ENCODE measurements around the gene PPIE.

The PPIE gene

DNA sequence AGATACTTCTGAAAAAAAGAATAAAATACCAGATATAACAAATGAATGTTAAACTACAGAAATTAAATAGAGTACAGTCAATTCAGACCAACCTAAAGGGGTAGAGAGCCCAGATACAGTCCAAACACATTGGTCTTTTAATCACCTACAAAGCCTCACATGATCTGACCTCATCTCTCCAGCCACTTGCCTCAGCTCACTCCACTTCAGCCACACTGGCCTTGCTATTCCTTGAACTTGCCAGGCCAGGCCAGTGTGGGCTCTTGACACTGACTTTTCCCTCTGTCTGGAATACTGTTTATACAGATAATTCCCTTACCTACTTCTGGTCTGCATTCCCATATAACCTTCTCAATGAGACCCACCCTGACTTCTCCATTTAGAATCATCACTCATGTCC is 17.0 kb upstream of the PPIE start:
- no peak for DNase-seq

DNA sequence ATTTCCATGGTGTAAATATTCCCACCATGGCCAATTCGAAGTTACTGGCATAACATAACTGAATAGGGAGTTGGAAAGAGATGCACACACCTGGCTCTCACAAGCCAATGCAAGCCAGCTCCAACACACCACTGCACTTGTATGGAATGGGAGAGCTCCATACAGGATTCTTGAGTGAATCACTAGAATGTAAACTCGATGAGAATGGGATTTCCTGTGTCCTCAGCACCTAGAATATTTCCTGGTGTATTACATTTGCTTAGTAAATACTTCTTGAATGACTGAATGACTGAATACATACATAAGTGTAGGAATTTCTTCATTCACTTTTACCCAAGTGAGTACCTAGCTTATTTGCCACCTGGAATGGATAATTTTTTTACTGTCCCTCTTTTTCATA is 16.2 kb upstream of the PPIE start:
- DNase-seq, result no peak

DNA sequence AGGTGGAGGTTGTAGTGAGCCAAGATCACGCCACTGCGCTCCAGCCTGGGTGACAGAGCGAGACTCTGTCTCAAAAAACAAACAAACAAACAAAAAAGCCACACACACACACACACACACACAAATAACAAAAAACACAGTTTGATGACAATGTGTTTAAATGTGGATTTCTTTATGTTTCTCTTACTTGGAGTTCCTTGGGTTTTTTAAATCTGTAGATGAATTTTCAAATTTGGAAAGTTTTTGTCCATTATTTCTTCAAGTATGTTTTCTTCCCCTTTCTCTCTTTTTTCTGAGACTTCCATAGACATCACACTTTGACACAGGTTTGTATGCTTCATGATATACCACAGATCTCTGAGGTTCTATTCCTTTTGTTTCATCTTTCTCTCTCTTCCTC is 12.1 kb upstream of the PPIE start:
- no peak for DNase-seq

DNA sequence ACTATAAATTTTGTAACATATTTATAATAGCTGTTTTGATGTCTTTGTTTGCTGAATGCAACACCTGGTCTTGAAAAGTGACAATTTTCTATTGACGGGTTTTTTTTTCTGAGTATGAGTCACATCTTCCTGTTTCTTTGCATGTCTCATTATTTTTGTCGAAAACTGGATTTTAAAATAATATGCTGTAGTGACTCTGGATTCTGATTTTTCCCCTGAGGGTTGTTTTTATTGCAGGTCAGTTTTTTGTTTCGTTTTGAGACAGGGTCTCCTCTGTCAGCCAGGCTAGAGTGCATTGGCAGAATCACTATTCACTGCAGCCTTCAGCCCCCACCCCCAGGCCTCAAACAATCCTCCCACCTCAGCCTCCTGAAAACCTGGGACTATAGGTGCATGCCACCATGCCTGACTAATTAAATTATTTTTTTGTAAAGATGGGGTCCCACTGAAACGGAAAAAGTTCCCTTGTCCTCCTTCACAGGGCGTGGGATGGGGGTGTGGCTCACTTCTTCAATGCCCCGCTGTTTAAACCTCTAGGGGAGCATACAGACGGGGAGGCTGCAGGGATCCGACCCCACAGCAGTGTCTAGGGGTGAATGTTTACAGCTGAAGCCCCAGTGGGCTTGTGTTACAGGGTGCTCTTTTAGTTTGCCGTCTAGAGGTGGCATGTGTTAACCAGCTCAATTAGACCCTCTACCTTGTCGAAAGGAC is 11.3 kb upstream of the PPIE start:
- DNase-seq, result no peak

DNA sequence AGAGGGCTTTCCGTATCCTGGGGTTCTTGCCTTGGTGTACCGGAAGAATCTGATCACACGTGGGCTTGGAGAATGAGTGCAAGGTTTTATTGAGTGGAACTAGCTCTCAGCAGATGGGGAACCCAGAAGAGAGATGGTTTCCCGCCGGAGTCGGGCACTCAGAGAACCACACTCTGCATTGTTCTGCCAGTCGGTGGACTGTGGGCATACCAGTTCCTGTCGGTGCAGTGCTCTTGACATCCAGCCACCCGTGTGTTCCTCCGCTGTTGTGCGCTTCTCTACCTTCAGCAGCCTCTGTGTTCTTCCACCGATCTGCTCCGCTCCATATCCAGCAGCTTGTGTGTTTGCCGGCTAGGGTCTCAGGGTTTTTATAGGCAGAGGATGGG is 10.8 kb upstream of the PPIE start:
- DNase-seq, result no peak

DNA sequence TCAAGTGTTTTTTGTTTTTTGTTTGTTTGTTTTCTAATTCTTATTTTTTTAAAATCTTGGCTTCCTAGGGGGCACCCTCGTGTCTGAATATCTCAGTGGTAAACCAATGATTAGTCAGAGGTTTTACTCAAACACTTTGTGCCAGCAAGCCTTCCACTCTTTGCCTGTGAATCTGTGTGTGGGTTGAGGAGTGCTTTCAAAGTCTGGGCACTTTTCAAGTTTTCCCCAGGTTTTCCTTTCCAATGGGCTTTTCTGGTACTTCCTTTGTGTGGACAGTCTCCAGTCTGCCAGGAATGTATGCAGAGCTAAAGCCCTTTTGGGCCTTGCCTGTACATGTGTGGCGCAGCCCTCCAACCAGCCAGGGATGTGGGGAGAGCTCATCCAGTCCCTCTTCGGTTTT is 9.7 kb upstream of the PPIE start:
- no peak for DNase-seq

DNA sequence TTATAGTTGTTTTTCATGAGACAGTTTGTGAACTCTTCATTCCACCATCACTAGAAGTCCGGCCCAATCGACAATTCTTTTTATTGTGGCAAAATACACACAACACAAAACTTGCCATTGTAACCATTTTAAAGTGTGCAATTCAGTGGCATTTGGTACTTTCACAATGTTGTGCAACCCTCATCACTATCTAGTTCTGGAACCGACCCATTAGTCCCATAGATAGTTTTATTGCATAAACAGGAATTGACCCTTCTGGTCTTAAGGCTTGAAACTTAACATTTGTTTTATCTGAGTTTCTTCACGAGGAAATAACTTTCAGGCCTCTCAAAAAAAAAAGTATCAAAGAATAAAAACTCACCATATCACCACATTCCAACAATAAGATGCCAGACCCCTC is 8.8 kb upstream of the PPIE start:
- no peak for DNase-seq

DNA sequence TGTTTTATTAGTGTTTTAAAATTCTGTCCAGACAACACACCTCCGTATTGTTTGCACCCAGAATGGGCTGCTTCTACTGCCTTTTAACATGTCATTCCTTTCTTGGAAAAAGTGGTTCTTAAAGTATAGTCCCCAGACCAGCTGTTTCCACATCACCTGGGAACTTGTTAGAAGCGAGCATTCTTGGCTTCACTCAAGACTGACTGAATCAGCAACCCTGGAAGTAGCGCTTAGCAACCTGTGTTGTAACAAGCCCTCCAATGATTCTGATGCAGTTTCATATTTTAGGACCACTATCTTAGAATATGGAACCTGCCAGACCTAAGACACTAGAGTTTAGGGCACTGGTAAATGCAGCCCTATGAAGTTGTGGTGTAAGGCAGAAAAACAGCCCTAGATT is 6.0 kb upstream of the PPIE start:
- no peak for DNase-seq

DNA sequence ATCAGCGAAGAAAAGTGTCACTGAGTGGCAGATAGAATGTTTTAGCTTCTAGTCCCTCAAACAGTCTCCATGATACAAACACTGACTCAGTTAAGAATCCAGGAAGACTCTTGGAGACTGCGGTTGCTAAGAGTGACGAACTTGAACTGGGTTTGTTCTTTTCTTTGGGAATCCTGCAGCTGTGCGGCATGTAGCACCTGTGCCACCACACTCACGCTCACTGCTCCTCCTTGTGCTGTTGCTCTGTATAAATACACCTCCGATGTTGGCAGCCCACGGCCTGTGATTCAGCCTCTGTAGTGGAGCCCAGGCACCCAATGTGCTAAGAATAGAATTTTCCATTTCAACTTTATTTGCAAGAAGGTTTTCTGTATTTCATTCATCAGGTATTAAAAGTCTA is 5.5 kb upstream of the PPIE start:
- DNase-seq, result no peak

DNA sequence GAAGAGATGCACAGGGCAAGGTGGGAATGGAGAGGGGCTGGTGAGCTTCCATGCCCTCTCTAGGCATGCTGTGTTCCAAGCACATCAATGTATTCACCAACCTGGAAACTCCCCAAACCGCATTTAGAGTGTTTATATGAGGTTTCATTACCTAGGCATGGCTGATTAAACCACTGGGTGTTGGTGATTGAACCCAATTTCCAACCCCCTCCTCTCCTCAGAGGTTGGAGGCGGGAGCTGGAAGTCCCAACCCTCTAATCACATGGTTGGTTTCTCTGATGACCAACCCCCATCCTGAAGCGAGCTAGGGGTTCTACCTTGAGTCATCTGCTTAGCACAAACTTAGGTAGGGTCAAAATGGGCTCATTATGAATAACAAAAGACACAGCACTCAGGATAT is 3.0 kb upstream of the PPIE start:
- DNase-seq, result no peak

DNA sequence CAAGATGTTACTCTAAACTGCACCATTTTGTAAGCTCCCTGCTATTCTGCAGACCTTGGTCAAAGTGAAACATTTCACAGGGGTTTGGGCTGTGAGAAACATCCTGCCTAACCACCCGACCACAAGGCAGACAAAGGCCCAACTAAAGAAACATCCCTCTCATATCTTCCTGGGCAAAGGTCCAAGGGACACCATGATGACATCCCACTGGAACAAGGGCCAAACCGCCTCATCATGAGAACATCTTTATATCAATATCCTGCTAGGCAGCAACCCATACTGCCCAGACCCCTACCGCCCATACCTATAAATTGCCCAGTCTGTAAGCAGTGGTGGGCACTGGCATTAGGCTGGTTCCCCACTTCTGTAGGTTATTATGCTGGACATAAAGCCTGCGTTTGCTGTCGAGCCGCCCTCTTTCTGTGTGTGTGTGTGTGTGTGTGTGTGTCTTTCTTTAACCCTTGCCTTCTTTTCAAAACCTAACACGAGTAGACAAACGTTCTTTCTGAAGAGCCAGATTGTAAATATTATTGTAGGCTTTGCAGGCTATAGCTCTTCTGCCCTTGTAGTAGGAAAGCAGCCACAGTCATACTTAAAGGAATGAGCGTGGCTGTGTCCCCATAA is 1.0 kb upstream of the PPIE start:
- DNase-seq, result no peak

DNA sequence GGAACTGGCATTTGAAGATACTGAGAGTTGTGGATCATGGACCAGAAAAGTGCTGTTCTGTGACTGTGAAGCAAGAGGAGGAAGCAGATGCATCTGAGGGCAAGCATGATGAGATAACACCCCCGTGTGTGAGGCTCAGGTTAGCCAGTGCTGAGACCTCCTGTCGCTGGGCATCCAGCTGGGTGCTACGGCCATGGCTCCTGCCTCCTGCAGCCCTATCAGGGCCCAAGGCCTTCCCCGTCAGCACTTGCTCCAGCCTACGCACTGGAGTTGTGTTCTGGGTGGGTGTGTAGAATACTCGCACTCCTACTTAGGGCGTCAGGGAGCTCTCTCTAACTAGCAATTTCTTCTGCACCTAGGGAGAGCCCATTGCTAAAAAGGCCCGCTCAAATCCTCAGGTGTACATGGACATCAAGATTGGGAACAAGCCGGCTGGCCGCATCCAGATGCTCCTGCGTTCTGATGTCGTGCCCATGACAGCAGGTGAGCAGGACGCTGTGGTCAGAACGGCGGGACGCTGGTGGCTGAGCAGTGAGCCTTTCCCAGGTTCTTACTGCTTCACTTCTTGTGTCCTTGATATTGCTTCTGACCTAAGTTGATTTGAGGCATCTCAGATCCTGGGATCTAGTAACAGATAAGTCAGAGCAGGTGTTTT is 6.5 kb downstream of the PPIE start:
- no peak for DNase-seq

DNA sequence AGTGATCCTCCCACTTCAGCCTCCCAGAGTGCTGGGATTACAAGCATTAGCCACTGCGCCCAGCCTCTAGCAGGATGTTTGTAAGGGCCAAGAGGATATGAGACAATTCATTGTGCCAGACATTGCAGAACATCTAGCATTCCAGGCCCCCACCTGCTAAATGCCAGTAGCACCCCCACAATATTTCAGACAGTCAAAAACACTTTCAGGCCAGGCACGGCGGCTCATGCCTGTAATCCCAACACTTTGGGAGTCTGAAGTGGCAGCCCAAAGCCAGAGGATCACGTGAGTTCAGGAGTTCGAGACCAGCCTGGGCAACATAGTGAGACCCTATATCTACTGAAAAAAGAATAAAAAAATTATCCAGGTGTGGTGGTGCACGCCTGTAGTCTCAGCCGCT is 12.9 kb downstream of the PPIE start:
- no peak for DNase-seq

DNA sequence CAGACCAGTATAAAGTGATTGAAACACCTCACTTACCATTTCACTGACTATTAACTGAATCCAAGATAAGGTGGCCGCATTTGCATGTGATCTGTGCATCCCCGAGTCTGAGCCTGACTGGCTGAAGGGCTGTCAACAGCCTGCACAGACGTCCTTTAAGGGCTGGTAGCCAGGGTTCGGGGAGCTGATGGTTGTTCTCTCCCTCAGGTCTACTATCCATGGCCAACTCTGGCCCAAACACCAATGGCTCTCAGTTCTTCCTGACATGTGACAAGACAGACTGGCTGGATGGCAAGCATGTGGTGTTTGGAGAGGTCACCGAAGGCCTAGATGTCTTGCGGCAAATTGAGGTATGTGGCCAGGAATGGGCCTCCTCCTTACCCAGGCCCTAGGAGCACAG is 14.0 kb downstream of the PPIE start:
- no peak for DNase-seq

DNA sequence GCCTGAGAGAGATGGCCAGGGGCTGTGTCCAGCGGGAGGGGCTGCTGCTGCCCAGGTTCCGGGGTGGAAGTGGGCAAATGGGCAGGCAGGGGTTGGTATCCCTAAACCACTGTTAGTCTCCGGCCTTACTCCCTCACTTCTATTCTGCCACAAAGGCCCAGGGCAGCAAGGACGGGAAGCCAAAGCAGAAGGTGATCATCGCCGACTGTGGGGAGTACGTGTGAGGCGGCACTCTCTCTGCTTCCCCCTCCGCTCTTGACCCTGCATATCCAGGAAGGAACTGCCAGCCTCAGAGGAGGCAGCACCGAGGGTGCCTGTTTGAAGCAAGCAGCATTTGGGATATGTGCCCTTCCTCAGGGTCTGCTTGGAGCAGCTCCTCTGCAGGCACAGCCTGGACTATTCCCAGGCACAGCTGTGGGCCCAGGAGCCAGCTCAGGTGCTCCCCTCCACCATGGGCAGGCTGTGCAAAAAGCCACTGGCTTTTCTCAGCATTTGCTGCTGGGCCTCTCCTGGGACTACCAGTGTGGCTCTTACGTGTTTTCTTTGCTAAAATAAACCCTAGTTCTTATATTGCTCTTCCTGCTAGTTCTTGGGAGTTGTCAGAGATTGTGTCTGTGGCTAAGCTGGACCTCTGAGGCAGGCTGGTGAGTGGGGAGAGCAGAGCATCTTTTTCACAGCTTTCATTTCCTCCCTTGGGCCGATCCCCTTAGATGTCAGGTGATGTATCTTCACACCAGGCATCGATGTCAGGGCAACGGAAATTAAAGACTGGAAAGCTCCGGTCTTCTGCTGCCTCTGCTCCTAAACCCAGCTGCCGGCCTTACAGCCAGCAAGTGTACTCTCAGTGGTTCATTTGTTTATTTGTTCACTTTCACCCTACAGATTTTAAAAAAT is 14.7 kb downstream of the PPIE start:
- DNase-seq, result no peak

DNA sequence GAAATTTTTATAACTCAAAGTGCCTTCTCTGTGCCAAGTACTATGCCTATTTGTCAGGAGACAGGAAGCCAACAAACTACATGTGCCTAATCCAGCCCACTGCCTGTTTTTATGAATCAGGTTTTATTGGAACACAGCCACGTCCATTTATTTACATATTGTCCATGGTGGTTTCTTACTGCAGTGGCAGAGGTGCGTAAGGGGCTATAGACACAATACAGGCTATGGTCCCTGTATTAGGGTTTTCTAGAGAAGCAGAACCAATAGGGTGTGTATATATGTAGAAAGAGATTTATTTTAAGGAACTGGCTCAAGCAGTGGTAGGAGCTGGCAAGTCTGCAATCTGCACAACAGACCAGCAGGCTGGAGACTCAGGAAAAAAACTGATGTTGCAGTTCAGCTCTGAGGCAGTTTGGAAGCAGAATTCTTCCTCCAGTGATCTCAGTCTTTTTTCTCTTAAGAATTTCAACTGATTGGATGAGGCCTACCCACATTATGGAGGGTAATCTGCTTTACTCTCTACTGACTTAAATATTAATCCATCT is 15.4 kb downstream of the PPIE start:
- no peak for DNase-seq

DNA sequence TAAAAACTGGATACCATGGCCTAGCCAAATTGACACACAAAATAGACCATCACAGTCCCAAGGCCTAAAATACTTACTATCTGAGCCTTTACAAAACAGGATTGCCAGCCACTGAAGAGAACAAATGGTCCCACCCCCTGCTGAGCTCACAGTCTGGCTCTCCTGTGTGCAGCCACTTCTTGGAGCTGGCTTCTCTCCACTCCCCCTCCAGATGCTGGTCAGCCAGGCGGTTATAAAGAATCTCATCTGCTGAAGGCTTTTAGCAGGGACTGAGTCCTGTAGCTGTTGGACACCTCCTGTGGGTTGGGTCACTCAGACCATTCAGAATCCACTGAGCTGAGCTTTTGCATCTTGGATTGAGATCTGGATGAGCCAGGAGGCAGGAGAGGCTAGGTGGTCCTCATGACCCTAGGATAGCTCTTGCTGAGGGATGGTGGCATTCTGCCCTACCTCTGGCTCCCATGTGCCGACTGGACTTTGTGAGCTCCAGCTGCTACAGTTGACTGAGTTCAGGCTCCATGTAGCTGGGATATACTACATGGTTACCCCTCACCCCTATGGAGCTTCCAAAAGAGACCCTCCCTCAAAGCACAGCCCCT is 16.3 kb downstream of the PPIE start:
- no peak for DNase-seq

DNA sequence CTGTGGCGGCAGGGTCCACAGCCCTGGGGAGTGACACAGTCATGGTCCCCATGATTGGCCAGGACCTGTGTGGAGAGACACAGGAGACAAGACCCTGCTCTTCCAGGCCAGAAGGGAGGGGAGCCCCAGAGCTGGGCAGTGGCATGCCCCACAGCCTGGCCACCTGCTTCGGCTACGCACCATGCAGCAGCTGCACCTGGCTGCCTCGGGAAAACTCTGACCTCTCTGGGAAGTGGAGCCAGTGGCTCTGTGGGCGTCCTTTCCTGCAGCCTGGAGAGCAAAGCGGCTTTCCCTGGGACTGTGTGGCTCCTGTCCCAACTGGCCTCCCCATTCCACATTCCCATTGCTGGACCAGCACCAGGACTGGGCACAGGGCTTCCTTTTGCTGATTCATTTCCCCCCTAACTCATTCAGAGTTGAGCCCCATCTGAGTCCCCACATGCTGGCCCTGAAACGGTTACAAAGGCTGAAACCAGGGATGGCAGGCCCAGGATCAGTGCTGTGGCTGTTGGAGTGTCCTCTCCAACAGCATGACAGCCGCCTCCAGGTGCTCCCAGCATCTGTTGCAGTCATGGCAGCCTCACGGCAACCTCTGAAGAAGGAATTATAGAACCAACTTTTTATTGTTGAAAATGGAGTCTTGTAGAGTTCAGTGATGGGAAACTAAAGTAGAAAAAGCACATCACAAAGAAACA is 17.4 kb downstream of the PPIE start:
- DNase-seq, result no peak

DNA sequence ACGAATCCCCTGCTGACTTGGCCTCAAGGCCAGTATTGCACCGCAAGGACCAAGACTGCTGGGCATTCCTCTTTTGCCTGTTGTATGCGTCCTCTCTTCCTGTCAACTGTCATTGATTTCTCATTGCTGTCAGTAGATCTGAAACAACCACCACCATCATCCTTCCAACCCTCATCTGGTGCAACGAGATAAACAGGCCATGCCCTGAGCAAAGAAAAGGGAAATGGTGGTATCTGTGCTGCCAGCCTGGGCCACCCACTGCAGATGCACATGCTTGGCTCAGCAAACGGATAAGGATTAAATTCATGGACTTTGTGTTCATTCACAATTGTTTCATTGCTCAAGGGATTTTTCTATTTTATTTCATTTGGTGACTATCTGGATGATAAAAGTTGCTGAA is 18.8 kb downstream of the PPIE start:
- no peak for DNase-seq

DNA sequence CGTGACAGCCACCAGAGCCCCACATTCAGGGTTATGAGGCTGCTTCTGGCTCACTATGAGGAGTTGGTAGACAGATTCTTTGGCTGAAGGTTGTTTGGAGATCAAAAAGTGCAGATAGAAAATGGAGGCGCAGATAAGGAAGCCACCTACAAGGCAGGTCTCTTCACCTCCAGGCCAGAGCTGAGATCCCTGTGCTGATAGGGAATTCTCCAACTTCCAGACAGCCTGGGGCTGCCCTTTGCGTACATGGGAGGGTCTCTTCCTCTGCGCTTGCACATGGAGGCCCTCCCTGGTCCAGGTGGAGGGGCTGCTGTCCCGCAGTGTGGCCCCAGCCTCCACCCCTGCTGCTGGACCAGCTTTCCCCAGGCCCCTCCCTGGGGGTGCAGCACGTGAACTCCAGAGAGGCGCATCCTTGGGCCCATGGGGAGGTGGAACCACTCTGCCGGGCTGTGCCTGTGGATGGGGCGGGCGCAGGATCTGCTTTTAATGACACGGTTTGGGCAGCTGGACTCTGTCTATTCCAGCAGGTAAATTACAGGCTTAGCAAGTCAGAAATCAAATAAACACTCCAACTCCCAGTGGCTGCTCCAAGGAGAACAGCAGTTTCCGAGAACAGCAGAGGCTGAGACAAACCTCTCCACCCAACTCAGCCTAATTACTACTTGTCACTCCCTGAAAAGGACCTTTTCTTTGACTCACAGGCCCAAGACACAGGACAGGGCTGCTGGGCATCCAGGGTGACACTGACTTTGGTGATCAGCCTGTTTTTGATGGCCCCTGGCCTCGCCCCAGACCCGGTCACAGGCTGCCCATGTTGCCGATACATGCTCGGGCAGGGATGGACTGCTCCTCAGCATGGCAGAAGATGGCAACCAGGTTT is 20.1 kb downstream of the PPIE start:
- no peak for DNase-seq

DNA sequence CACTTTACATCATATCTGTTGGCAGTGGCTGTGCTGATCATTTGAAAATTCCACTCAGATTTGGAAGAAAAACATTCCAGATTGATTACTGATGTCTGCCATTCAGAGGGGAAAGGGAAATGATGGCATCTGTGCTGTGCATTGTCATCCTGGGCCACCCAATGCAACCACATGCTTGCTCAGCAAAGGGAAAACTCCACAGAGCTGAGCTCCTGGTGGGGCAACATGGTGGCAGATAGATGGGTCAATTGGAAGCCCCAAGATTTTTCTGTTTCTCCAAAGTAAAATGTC is 20.7 kb downstream of the PPIE start:
- no peak for DNase-seq
